HFF-Myc (cell line): ENCODE results near the gene DRD1.

Source experiments
- DNase-seq: peaks from one replicate; pipeline ENCODE4 v3.0.0-alpha.2; 2011; ENCODE audit warnings: low read depth; ENCODE audit errors: extremely low read depth
- H3K4me3 ChIP-seq: replicated peaks from 2 replicates; pipeline ENCODE4 v1.5.1; 2011; ENCODE audit warnings: low read depth, mild to moderate bottlenecking, control low read depth, low read length
- CTCF ChIP-seq: IDR thresholded peaks from 2 replicates; pipeline ENCODE4 v1.5.1; 2012; ENCODE audit warnings: mild to moderate bottlenecking, low read depth, low read length, control low read depth; ENCODE audit errors: missing control alignments

The DRD1 gene

GRCh38 chr5:175393897-175394296 lies 50.1 kb downstream of the DRD1 start:
- no peak overlapping the region for H3K4me3 ChIP-seq
- no peak for TF ChIP-seq CTCF
- no peak for DNase-seq

- H3K4me3 ChIP-seq, result no peak overlapping the region
- no peak for DNase-seq
- no peak for TF ChIP-seq CTCF
Measured at GRCh38 chr5:175392236-175392635, 51.7 kb downstream of the DRD1 start.

GRCh38 chr5:175390352-175391083 lies 53.5 kb downstream of the DRD1 start:
- H3K4me3 ChIP-seq, result no peak overlapping the region
- DNase-seq, result no peak
- TF ChIP-seq CTCF, result no peak
